A673 (cell line): ENCODE results near the gene SUPT7L. TPM values are rescaled to one million over a fixed set of nuclear protein-coding genes. Genes with fewer than 3 reads are reported as not detected.

Experiments used
- BruUV-seq: library from RNA; stranded (reverse); fragments of 400-500 nt; replicated peaks from 2 replicates; lab custom pipeline; 2021; lab: Mats Ljungman, UMichigan
- CTCF ChIA-PET: fragments of 300-600 bp; sonication (Branson Sonifier 250); formaldehyde crosslinking; loops from one replicate; lab custom pipeline; 2022; ENCODE audit warnings: antibody characterized with exemption; lab: Charles Lee
- POLR2A ChIA-PET: fragments of 300-600 bp; sonication (Branson Sonifier 250); formaldehyde crosslinking; loops from one replicate; lab custom pipeline; 2022; ENCODE audit warnings: antibody characterized with exemption; ENCODE audit not compliant: low non-redundant PET; lab: Charles Lee
- DNase-seq: peaks from one replicate; pipeline ENCODE4 v3.0.0-alpha.2; 2015; ENCODE audit warnings: low spot score
- H3K27ac ChIP-seq: fragments of 200-600 bp; sonication (generic); 2 replicates; pipeline ENCODE4 v1.5.1; 2016; ENCODE audit warnings: mixed run types, low read depth, mild to moderate bottlenecking, mixed read lengths, antibody characterized with exemption, low read length; ENCODE audit not compliant: poor library complexity, severe bottlenecking
- H3K27me3 ChIP-seq: fragments of 200-600 bp; sonication (generic); replicated peaks from 2 replicates; pipeline ENCODE4 v1.6.1; 2017; ENCODE audit warnings: mixed run types, low read depth, mild to moderate bottlenecking, mixed read lengths, antibody characterized with exemption, low read length; ENCODE audit not compliant: insufficient read depth, poor library complexity
- H3K36me3 ChIP-seq: fragments of 200-600 bp; sonication (generic); 2 replicates; pipeline ENCODE4 v1.6.1; 2016; ENCODE audit warnings: mixed run types, mild to moderate bottlenecking, mixed read lengths, antibody characterized with exemption, low read length; ENCODE audit not compliant: insufficient read depth, poor library complexity, severe bottlenecking
- H3K4me1 ChIP-seq: fragments of 200-600 bp; sonication (generic); 2 replicates; pipeline ENCODE4 v1.6.1; 2017; ENCODE audit warnings: mixed run types, mild to moderate bottlenecking, mixed read lengths, antibody characterized with exemption, low read length; ENCODE audit not compliant: insufficient read depth, poor library complexity, severe bottlenecking
- H3K4me3 ChIP-seq: fragments of 200-600 bp; sonication (generic); 2 replicates; pipeline ENCODE4 v1.5.1; 2016; ENCODE audit warnings: low read depth, mixed run types, mild to moderate bottlenecking, mixed read lengths, low read length; ENCODE audit not compliant: poor library complexity, severe bottlenecking
- H3K9me3 ChIP-seq: fragments of 200-600 bp; sonication (generic); 2 replicates; pipeline ENCODE4 v1.6.1; 2016; ENCODE audit warnings: mixed run types, low read depth, mild to moderate bottlenecking, mixed read lengths, antibody characterized with exemption, low read length; ENCODE audit not compliant: poor library complexity, severe bottlenecking
- EZH2 ChIP-seq: fragments of 200-600 bp; sonication (generic); IDR thresholded peaks from 2 replicates; pipeline ENCODE4 v1.6.1; 2017; ENCODE audit warnings: borderline replicate concordance, low read depth, mild to moderate bottlenecking, mixed read lengths, antibody characterized with exemption, low read length; ENCODE audit not compliant: poor library complexity, severe bottlenecking
- intact Hi-C: fragments of 100-400 bp; cut with micrococcal nuclease; formaldehyde crosslinking; loops from one replicate; pipeline ENCODE4 v1.10.0; 2022; ENCODE audit not compliant: unreplicated experiment
- total RNA-seq: library from RNA; stranded (reverse); gene quantifications from 2 replicates; pipeline ENCODE4 v1.2.3, GENCODE V29; 2021
- TF ChIP-seq, protein P1 (sequence below): fragments of 300-800, 200-600 bp; sonication (generic); conservative IDR thresholded peaks from 2 replicates; pipeline ENCODE4 v1.5.1; 2017; ENCODE audit warnings: low read depth, mild to moderate bottlenecking, antibody characterized with exemption, low read length, moderate library complexity, mixed read lengths

Gene SUPT7L
- total RNA-seq, 1 experiment from 2014 or later: 33.1 TPM

DNA sequence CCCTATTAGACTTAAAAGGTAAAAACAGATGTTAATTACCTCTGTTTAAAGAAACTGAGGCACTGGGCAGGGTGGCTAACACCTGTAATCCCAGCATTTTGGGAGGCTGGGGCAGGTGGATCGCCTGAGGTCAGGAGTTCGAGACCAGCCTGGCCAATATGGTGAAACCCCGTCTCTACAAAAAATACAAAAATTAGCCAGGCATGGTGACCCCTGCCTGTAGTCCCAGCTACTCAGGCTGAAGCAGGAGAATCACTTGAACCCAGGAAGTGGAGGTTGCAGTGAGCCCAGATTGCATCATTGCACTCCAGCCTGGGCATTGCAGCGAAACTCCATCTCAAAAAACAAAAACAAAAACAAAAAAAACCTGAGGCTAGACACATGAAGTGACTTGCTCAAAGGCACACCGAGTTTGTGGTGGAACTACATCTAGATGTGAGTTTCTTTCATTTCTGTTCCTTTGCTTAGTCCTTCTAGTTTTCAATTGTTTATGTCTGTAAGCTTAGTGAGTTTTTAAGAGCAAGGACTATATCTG, 41.0 kb upstream of the SUPT7L start:
- no peaks in the 10 kb centered on the region for H3K4me1 ChIP-seq
- no peaks in the 10 kb centered on the region for H3K36me3 ChIP-seq
- no peak for DNase-seq
- TF ChIP-seq, protein P1, sequence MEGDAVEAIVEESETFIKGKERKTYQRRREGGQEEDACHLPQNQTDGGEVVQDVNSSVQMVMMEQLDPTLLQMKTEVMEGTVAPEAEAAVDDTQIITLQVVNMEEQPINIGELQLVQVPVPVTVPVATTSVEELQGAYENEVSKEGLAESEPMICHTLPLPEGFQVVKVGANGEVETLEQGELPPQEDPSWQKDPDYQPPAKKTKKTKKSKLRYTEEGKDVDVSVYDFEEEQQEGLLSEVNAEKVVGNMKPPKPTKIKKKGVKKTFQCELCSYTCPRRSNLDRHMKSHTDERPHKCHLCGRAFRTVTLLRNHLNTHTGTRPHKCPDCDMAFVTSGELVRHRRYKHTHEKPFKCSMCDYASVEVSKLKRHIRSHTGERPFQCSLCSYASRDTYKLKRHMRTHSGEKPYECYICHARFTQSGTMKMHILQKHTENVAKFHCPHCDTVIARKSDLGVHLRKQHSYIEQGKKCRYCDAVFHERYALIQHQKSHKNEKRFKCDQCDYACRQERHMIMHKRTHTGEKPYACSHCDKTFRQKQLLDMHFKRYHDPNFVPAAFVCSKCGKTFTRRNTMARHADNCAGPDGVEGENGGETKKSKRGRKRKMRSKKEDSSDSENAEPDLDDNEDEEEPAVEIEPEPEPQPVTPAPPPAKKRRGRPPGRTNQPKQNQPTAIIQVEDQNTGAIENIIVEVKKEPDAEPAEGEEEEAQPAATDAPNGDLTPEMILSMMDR: no peak
- TF ChIP-seq EZH2: no peak
- intact Hi-C loops: loop anchor here (5.0 kb wide), 2 partner anchors 688 to 748 kb away; partner anchors contain the start of gene FOSL2
- CTCF ChIA-PET: interaction anchor here (0.5 to 0.6 kb wide), 2 partner anchors 10 to 47 kb away, joined by 3 read pairs; no protein-coding TSS in a partner anchor
- no TSS peak for BruUV-seq
- no peaks in the 10 kb centered on the region for H3K27me3 ChIP-seq
- POLR2A ChIA-PET: interaction anchor here (0.6 to 0.7 kb wide), 2 partner anchors 129 to 283 kb away, joined by 4 to 18 read pairs; no protein-coding TSS in a partner anchor
- H3K9me3 ChIP-seq: no peaks in the 10 kb centered on the region
- H3K4me3 ChIP-seq: no peak overlapping the region
- H3K27ac ChIP-seq: no peak overlapping the region

DNA sequence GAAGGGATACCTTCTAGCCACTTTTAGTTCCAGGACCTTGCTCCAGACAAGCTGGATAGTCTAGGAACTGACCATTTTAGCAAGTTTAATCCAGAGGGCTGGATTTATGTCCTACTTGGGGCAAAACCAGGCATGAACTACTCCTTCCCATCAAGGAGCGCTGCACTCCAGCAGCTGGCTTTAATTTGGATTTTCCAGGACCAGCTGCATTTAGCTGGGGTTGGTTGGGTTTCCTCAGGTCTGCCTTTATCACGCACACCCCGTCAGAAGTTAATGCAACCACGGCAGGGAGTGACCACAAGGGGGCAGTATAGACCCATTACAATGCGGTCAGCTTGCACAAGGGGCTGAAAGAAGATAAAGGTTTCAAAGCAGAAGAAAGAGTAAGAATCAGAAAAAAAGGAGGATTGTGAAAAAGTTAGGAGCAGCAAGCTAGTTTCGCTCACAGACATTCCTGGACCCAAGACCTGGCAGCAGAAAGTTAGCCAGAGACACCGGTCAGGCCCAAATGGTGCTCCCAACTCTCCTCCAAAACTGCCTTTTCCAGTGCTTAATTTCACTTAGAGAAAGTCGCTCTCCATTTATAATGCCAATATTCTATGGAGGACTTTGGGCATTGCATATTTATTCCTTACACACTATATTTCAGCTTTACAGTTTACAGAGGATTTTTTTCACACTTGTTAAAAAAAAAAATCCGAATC, 40.4 kb upstream of the SUPT7L start:
- intact Hi-C loops: loop anchor here (5.0 kb wide), 2 partner anchors 689 to 749 kb away; partner anchors contain the start of gene FOSL2
- H3K36me3 ChIP-seq: no peaks in the 10 kb centered on the region
- POLR2A ChIA-PET: no interaction called here
- no TSS peak for BruUV-seq
- CTCF ChIA-PET: interaction anchor here (0.5 kb wide), 1 partner anchor 11 kb away, joined by 3 read pairs; no protein-coding TSS in a partner anchor
- no peak for TF ChIP-seq EZH2
- TF ChIP-seq, protein P1: peak; percentile 96
- no peak overlapping the region for H3K27ac ChIP-seq
- no peaks in the 10 kb centered on the region for H3K9me3 ChIP-seq
- H3K27me3 ChIP-seq: no peaks in the 10 kb centered on the region
- no peaks in the 10 kb centered on the region for H3K4me1 ChIP-seq
- DNase-seq: peak; percentile 88
- H3K4me3 ChIP-seq: no peak overlapping the region

DNA sequence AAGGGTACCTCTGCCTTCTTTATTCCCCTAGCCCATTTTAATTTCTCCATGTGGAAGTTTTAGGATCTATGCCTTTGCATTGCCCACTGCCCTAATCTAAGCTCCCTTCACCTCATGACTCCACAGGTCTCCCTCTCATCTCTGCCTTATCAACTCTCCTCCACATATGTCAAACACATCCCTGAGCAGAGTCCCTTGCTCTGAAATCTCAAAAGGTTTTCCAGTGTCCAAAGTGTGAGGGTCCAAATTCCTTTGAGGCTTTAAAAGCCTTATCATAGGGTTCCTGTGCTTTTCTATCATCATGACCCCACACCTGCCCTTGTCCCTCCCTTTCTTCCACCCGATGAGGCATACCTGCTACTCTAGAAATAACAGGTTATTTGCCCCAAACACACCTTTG, 38.9 kb upstream of the SUPT7L start:
- TF ChIP-seq, protein P1: no peak
- TF ChIP-seq EZH2: no peak
- Histone ChIP-seq H3K9me3 (no peaks in the 10 kb centered on the region), H3K27ac (no peak overlapping the region), H3K4me3 (no peak overlapping the region), H3K27me3 (no peaks in the 10 kb centered on the region), H3K36me3 (no peaks in the 10 kb centered on the region), H3K4me1 (no peaks in the 10 kb centered on the region)
- ChIA-PET CTCF (no interaction called here), POLR2A (no interaction called here)
- no TSS peak for BruUV-seq
- intact Hi-C loops: loop anchor here (5.0 kb wide), 2 partner anchors 690 to 750 kb away; partner anchors contain the start of gene FOSL2
- no peak for DNase-seq
